Osteoblast (primary cell): Measurements from ENCODE around the gene DLG1. TPM values are rescaled to one million over a fixed set of nuclear protein-coding genes. Genes with fewer than 3 reads are reported as not detected.
"Not testable (repeated sequence)": the region's sequence is repeated elsewhere in the genome, so short reads cannot be mapped to it uniquely, and the experiment has no call there.

Experiments
- DNase-seq: peaks from one replicate; pipeline ENCODE4 v3.0.0; 2011; ENCODE audit warnings: low spot score, mixed read lengths; ENCODE audit not compliant: insufficient read length; ENCODE audit errors: missing footprints
- H2AFZ ChIP-seq: 2 replicates; pipeline ENCODE4 v1.6.0; 2011; ENCODE audit warnings: mild to moderate bottlenecking, low read length
- H3K27ac ChIP-seq: 2 replicates; pipeline ENCODE4 v1.5.1; 2011; ENCODE audit warnings: mild to moderate bottlenecking, low read depth, low read length, moderate library complexity
- H3K27me3 ChIP-seq: 2 replicates; pipeline ENCODE4 v1.6.0; 2012; ENCODE audit warnings: mild to moderate bottlenecking, control low read depth, inconsistent platforms, low read length, moderate library complexity; ENCODE audit not compliant: insufficient read depth
- H3K36me3 ChIP-seq: 2 replicates; pipeline ENCODE4 v1.5.1; 2011; ENCODE audit warnings: mild to moderate bottlenecking, low read length, control low read depth, moderate library complexity; ENCODE audit not compliant: insufficient read depth
- H3K4me1 ChIP-seq: 2 replicates; pipeline ENCODE4 v1.5.1; 2011; ENCODE audit warnings: mild to moderate bottlenecking, low read length, control low read depth, moderate library complexity; ENCODE audit not compliant: insufficient read depth
- H3K4me2 ChIP-seq: 2 replicates; pipeline ENCODE4 v1.6.0; 2011; ENCODE audit warnings: mild to moderate bottlenecking, low read length; ENCODE audit not compliant: insufficient read depth
- H3K4me3 ChIP-seq: fragments of 200-600 bp; sonication (generic); 3 replicates; pipeline ENCODE4 v1.5.1; 2012; ENCODE audit warnings: mild to moderate bottlenecking, low read length, inconsistent platforms; ENCODE audit not compliant: insufficient read depth
- H3K79me2 ChIP-seq: 2 replicates; pipeline ENCODE4 v1.6.0; 2012; ENCODE audit warnings: mild to moderate bottlenecking, low read length, control low read depth, inconsistent platforms; ENCODE audit not compliant: insufficient read depth
- H3K9me3 ChIP-seq: 2 replicates; pipeline ENCODE4 v1.5.1; 2011; ENCODE audit warnings: low read depth, low read length, control low read depth
- H4K20me1 ChIP-seq: 2 replicates; pipeline ENCODE4 v1.6.0; 2012; ENCODE audit warnings: mild to moderate bottlenecking, low read length, control low read depth; ENCODE audit not compliant: insufficient read depth
- total RNA-seq: library from RNA; depleted of rRNA; stranded (reverse); fragments of >200 nt; gene quantifications from 2 replicates; pipeline ENCODE4 v1.2.3, GENCODE V29; 2012
- TF ChIP-seq, protein P1 (sequence below): IDR thresholded peaks from 2 replicates; pipeline ENCODE4 v1.5.1; 2011; ENCODE audit warnings: mild to moderate bottlenecking, low read depth, low read length, moderate library complexity; ENCODE audit errors: extremely low read depth

The DLG1 gene
- total RNA-seq, 1 donor, result 79.3 TPM

DNA sequence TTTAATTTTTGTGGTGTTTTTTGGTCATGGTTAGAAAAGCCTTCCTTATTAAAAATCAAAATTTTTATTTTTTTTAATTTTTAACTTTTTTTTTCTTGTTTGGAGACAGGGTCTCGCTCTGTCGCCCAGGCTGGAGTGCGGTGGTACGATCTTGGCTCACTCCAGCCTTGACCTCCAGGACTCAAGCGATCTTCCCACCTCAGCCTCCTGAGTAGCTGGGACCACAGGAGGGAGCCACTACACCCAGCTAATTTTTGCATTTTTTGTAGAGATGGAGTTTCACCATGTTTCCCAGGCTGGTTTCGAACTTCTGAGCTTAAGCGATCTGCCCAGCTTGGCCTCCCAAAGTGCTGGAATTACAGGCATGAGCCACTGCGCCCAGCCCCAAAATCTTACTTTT is 21.6 kb downstream of the DLG1 start:
- TF ChIP-seq, protein P1, sequence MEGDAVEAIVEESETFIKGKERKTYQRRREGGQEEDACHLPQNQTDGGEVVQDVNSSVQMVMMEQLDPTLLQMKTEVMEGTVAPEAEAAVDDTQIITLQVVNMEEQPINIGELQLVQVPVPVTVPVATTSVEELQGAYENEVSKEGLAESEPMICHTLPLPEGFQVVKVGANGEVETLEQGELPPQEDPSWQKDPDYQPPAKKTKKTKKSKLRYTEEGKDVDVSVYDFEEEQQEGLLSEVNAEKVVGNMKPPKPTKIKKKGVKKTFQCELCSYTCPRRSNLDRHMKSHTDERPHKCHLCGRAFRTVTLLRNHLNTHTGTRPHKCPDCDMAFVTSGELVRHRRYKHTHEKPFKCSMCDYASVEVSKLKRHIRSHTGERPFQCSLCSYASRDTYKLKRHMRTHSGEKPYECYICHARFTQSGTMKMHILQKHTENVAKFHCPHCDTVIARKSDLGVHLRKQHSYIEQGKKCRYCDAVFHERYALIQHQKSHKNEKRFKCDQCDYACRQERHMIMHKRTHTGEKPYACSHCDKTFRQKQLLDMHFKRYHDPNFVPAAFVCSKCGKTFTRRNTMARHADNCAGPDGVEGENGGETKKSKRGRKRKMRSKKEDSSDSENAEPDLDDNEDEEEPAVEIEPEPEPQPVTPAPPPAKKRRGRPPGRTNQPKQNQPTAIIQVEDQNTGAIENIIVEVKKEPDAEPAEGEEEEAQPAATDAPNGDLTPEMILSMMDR, result peak; percentile 39
- H3K4me2 ChIP-seq, H3K27me3 ChIP-seq, DNase-seq, H2AFZ ChIP-seq, H3K4me3 ChIP-seq, H3K9me3 ChIP-seq, H3K4me1 ChIP-seq, H3K27ac ChIP-seq: not testable (repeated sequence)
- peaks cover 95% of the 10 kb centered on the region for H3K79me2 ChIP-seq
- peaks cover 53% of the 10 kb centered on the region for H3K36me3 ChIP-seq
- peaks cover 15% of the 10 kb centered on the region for H4K20me1 ChIP-seq

DNA sequence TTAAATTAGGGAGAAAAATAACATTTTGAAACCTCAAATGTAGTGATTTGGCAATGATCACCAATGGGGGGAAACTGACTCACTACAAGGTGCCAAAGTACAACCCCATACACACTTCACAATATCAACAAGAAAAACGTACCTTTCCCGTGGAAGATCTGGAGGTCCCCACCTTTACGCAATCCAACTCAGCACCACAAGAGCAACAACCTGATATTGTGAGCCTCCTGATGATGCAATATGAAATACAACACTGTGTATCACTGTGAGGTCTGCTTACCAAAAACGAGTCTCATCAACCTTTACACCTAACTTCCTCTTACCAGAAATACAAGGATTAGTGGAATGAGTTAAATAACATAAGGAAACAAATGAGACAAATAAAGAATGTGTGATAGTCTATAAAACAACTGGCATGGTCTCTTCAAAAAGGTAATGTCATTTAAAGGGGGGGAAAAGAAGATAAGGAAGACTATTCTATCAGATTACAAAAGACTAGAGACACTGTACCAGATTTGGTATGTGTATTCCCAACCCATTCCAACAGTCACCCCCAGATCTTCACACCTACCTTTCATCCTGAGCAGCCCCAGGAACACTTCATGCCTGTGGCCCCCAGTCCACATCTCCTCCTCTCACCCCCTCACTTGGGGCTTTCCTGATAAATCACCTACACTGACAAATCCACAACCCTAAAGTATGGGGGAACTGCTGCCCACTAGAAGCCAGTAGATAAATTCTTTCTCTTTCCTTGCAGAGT is 27.7 kb downstream of the DLG1 start:
- no peak overlapping the region for H3K4me3 ChIP-seq
- no peak overlapping the region for H3K27ac ChIP-seq
- TF ChIP-seq, protein P1, result no peak
- H3K9me3 ChIP-seq, result no peaks in the 10 kb centered on the region
- peaks cover 97% of the 10 kb centered on the region for H3K79me2 ChIP-seq
- H2AFZ ChIP-seq, result no peak overlapping the region
- peaks cover 19% of the 10 kb centered on the region for H4K20me1 ChIP-seq
- DNase-seq, result no peak
- no peak overlapping the region for H3K4me2 ChIP-seq
- peaks cover 11% of the 10 kb centered on the region for H3K36me3 ChIP-seq
- H3K27me3 ChIP-seq, result no peaks in the 10 kb centered on the region
- peaks cover 3% of the 10 kb centered on the region for H3K4me1 ChIP-seq

DNA sequence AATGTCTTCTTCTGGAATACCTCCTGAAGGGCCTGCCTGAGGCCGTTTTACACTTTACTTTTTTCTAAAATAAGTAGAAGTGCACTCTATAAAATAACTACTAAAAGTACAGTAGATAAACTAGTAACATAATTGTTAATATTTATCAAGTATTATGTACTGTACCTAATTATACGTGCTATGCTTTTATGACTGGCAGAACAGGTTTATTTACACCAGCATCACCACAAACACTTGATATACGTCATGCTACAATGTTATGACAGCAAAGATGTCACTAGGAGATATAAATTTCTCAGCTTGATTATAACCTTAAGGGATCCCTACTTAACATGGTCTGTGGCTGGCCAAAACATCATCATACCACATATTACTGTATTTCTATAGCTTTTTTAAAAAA is 29.4 kb downstream of the DLG1 start:
- Histone ChIP-seq H3K4me2 (no peak overlapping the region), H3K79me2 (peaks cover 97% of the 10 kb centered on the region), H3K4me1 (peaks cover 3% of the 10 kb centered on the region), H3K4me3 (no peak overlapping the region), H4K20me1 (peaks cover 25% of the 10 kb centered on the region), H3K27ac (no peak overlapping the region), H3K27me3 (no peaks in the 10 kb centered on the region), H2AFZ (no peak overlapping the region), H3K9me3 (no peaks in the 10 kb centered on the region), H3K36me3 (peaks cover 8% of the 10 kb centered on the region)
- TF ChIP-seq, protein P1, result no peak
- no peak for DNase-seq

DNA sequence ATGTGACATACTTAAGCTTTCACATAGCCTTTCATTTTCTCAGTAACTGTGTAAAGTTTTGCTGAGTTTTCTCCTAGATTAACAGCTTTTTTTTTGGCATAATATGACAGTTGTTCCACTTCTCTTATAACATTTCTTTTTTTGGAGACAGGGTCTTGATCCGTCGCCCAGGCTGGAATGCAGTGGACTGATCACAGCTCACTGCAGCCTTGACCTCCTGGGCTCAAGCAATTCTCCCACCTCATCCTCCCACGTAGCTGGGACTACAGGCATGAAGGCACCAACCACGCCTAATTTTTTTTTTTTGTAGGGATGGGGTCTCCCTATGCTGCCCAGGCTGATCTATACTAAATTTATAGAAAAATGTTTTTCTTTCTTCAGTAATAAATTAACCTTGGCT is 30.1 kb downstream of the DLG1 start:
- H3K27ac ChIP-seq, result peak overlapping the region; percentile 30
- H3K27me3 ChIP-seq, result no peaks in the 10 kb centered on the region
- peaks cover 25% of the 10 kb centered on the region for H4K20me1 ChIP-seq
- DNase-seq, result no peak
- peaks cover 12% of the 10 kb centered on the region for H3K36me3 ChIP-seq
- no peak overlapping the region for H3K4me2 ChIP-seq
- H3K9me3 ChIP-seq, result no peaks in the 10 kb centered on the region
- peaks cover 96% of the 10 kb centered on the region for H3K79me2 ChIP-seq
- peaks cover 3% of the 10 kb centered on the region for H3K4me1 ChIP-seq
- TF ChIP-seq, protein P1, result no peak
- no peak overlapping the region for H3K4me3 ChIP-seq
- H2AFZ ChIP-seq, result no peak overlapping the region
